OCI-LY3 (cell line): ENCODE measurements around the gene APBA1.

Source experiments
- H2AFZ ChIP-seq: fragments of 200-600, 300-600 bp; shearing (Covaris generic); 2 replicates; pipeline ENCODE4 v1.6.0; 2014; ENCODE audit warnings: antibody characterized with exemption, low read depth, low read length
- H3K27ac ChIP-seq: fragments of 200-600, 300-600 bp; sonication (generic); 2 replicates; pipeline ENCODE4 v1.5.1; 2014; ENCODE audit warnings: mild to moderate bottlenecking, low read length, moderate library complexity, mixed read lengths
- H3K27me3 ChIP-seq: fragments of 200-600, 300-600 bp; sonication (generic); 2 replicates; pipeline ENCODE4 v1.6.1; 2014; ENCODE audit warnings: low read depth, low read length, mixed read lengths
- H3K36me3 ChIP-seq: fragments of 200-600, 300-600 bp; sonication (generic); replicated peaks from 2 replicates; pipeline ENCODE3; 2014; ENCODE audit warnings: low read depth, low read length, mixed read lengths
- H3K4me1 ChIP-seq: fragments of 300-600, 200-600 bp; sonication (generic); 2 replicates; pipeline ENCODE4 v1.6.1; 2014; ENCODE audit warnings: low read length, mixed read lengths
- H3K4me2 ChIP-seq: fragments of 200-600, 300-600 bp; sonication (generic); 2 replicates; pipeline ENCODE4 v1.6.1; 2014; ENCODE audit warnings: low read length, mixed read lengths
- H3K4me3 ChIP-seq: fragments of 300-600, 200-600 bp; sonication (generic); 2 replicates; pipeline ENCODE4 v1.5.1; 2014; ENCODE audit warnings: antibody characterized with exemption, mild to moderate bottlenecking, low read length, moderate library complexity
- H3K79me2 ChIP-seq: fragments of 300-600, 200-600 bp; shearing (Covaris generic); 2 replicates; pipeline ENCODE4 v1.6.1; 2014; ENCODE audit warnings: mild to moderate bottlenecking, low read length, mixed read lengths
- H3K9ac ChIP-seq: fragments of 300-600, 200-600 bp; shearing (Covaris generic); 2 replicates; pipeline ENCODE4 v1.6.0; 2014; ENCODE audit warnings: mild to moderate bottlenecking, low read length, moderate library complexity
- H3K9me3 ChIP-seq: fragments of 200-600, 300-600 bp; shearing (Covaris generic); 2 replicates; pipeline ENCODE4 v1.6.1; 2014; ENCODE audit warnings: low read length, mixed read lengths; ENCODE audit not compliant: insufficient read depth
- H4K20me1 ChIP-seq: fragments of 200-600, 300-600 bp; sonication (generic); 2 replicates; pipeline ENCODE4 v1.6.1; 2016; ENCODE audit warnings: low read length, mixed read lengths; ENCODE audit not compliant: insufficient read depth
- EZH2phosphoT487 ChIP-seq: fragments of 200-600 bp; shearing (Covaris generic); IDR thresholded peaks from 2 replicates; pipeline ENCODE4 v1.6.1; 2018; ENCODE audit warnings: antibody characterized with exemption, mixed run types, low read depth
- TF ChIP-seq, protein P1 (sequence below): fragments of 200-600, 300-600 bp; sonication (generic); IDR thresholded peaks from 2 replicates; pipeline ENCODE4 v1.5.1; 2014; ENCODE audit warnings: antibody characterized with exemption, low read length, low read depth

The APBA1 gene

DNA sequence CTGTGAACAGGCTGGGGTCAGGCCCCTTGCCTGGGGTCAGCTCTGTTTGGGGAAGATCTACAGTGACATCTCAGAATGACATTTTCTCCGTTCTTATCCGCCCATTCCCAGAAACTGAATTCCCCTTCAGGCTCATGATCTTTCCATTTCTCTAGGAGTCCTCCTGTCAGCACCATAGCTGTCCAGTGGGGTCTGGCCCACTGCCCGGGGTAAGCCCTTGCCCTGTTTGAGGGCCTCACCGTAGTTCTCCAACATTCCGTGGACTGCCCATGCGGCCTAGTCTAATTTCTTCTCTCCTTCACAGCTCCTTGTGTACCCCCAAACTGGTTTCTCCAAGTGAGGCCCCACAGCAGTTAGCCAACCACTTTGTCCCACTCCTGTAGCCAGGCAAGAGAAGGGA lies 278.7 kb downstream of the APBA1 start:
- no peaks in the 10 kb centered on the region for H3K27me3 ChIP-seq
- H3K9ac ChIP-seq: no peak overlapping the region
- TF ChIP-seq, protein P1, sequence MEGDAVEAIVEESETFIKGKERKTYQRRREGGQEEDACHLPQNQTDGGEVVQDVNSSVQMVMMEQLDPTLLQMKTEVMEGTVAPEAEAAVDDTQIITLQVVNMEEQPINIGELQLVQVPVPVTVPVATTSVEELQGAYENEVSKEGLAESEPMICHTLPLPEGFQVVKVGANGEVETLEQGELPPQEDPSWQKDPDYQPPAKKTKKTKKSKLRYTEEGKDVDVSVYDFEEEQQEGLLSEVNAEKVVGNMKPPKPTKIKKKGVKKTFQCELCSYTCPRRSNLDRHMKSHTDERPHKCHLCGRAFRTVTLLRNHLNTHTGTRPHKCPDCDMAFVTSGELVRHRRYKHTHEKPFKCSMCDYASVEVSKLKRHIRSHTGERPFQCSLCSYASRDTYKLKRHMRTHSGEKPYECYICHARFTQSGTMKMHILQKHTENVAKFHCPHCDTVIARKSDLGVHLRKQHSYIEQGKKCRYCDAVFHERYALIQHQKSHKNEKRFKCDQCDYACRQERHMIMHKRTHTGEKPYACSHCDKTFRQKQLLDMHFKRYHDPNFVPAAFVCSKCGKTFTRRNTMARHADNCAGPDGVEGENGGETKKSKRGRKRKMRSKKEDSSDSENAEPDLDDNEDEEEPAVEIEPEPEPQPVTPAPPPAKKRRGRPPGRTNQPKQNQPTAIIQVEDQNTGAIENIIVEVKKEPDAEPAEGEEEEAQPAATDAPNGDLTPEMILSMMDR: no peak
- TF ChIP-seq EZH2phosphoT487: no peak
- no peaks in the 10 kb centered on the region for H3K79me2 ChIP-seq
- no peaks in the 10 kb centered on the region for H3K4me1 ChIP-seq
- H3K4me3 ChIP-seq: no peak overlapping the region
- H3K4me2 ChIP-seq: no peak overlapping the region
- H2AFZ ChIP-seq: no peak overlapping the region
- no peak overlapping the region for H3K27ac ChIP-seq
- no peaks in the 10 kb centered on the region for H3K36me3 ChIP-seq
- no peaks in the 10 kb centered on the region for H3K9me3 ChIP-seq
- no peaks in the 10 kb centered on the region for H4K20me1 ChIP-seq

DNA sequence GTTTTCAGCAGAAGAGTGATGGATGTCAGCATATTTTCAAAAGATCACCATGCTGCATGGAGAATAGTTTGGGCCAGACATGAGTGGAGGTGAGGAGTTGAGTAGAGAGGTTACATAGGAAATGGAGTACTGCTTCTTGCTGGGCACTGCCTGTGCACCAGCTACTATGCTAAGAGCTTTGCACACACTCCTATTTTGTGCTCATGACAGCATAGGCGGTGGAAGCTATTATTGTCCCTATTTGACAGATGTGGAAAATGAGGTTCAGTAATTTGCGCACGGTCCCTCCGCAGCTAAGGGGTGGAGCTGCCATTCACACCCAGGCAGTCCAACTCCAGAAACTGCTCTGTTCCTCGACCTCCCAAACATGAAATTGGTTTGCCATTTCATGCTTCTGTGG lies 279.3 kb downstream of the APBA1 start:
- H3K4me1 ChIP-seq: no peaks in the 10 kb centered on the region
- no peak overlapping the region for H3K9ac ChIP-seq
- no peak overlapping the region for H3K27ac ChIP-seq
- no peaks in the 10 kb centered on the region for H3K79me2 ChIP-seq
- H3K9me3 ChIP-seq: no peaks in the 10 kb centered on the region
- no peaks in the 10 kb centered on the region for H3K36me3 ChIP-seq
- no peak overlapping the region for H3K4me3 ChIP-seq
- H3K27me3 ChIP-seq: peaks cover 4% of the 10 kb centered on the region; the same call in 1 of the 2 replicates
- no peak overlapping the region for H3K4me2 ChIP-seq
- H4K20me1 ChIP-seq: no peaks in the 10 kb centered on the region
- H2AFZ ChIP-seq: no peak overlapping the region
- TF ChIP-seq, protein P1: no peak
- no peak for TF ChIP-seq EZH2phosphoT487

DNA sequence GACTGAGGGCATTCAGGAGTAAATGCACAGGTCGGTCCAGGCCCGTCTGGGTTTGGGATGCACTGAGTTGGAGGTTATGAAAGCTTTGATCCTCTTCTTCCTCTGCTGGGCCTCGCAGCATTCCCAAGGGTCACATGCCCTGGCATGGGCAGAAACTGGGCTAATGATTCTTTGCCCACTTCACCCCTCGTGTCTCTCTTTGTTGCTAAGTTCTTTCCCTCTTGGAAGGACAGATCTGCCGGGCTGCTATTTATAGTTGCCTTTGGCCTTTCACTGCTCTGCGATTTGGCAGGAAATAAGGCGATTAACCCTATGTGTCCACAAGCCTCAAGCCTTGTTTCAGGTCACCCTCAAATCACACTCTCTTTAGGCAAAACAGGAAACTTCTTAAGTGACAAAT lies 280.2 kb downstream of the APBA1 start:
- H3K36me3 ChIP-seq: no peaks in the 10 kb centered on the region
- TF ChIP-seq, protein P1: no peak
- TF ChIP-seq EZH2phosphoT487: no peak
- no peaks in the 10 kb centered on the region for H3K4me1 ChIP-seq
- no peak overlapping the region for H3K4me2 ChIP-seq
- no peaks in the 10 kb centered on the region for H4K20me1 ChIP-seq
- H3K27me3 ChIP-seq: peaks cover 11% of the 10 kb centered on the region
- no peaks in the 10 kb centered on the region for H3K79me2 ChIP-seq
- H2AFZ ChIP-seq: no peak overlapping the region
- no peak overlapping the region for H3K4me3 ChIP-seq
- no peak overlapping the region for H3K9ac ChIP-seq
- H3K27ac ChIP-seq: no peak overlapping the region
- H3K9me3 ChIP-seq: no peaks in the 10 kb centered on the region

DNA sequence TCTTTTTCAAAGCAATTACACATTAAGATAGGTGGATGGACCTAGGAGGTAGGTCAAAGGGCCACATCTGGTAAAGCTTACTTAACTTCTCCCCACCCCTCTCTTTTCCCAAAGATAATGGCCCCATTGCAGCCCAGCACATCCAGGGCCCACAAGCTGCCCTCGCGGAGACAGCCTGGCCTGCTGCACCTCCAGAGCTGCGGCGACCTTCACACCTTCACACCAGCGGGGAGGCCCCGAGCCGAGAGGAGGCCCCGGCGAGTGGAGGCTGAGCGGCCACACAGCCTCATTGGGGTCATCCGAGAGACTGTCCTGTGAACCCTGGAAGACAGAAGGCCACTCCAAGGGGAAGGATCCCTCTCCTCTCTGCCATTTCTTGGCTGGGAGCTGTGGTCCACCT lies 280.7 kb downstream of the APBA1 start:
- H3K4me2 ChIP-seq: no peak overlapping the region
- TF ChIP-seq, protein P1: no peak
- TF ChIP-seq EZH2phosphoT487: no peak
- H3K79me2 ChIP-seq: no peaks in the 10 kb centered on the region

More for the DNA sequence above, 280.7 kb downstream of the APBA1 start:
- Histone ChIP-seq H2AFZ (no peak overlapping the region), H3K27me3 (peaks cover 15% of the 10 kb centered on the region), H3K27ac (no peak overlapping the region), H3K4me1 (no peaks in the 10 kb centered on the region), H3K9me3 (no peaks in the 10 kb centered on the region), H4K20me1 (no peaks in the 10 kb centered on the region), H3K9ac (no peak overlapping the region), H3K4me3 (no peak overlapping the region), H3K36me3 (no peaks in the 10 kb centered on the region)
